Neural cell (in vitro differentiated cells): Measurements from ENCODE around the gene TMEFF2. TPM values are rescaled to one million over a fixed set of nuclear protein-coding genes. Genes with fewer than 3 reads are reported as not detected.

Experiments used
- H2AFZ ChIP-seq: fragments of 200-600, 300-800 bp; sonication (generic), shearing (Covaris generic); 2 replicates; pipeline ENCODE4 v1.6.0; 2014; ENCODE audit warnings: low read depth, mild to moderate bottlenecking, antibody characterized with exemption, low read length, moderate library complexity
- H3F3A ChIP-seq: fragments of 200-600 bp; shearing (Covaris generic); 2 replicates; pipeline ENCODE4 v1.6.1; 2016; ENCODE audit warnings: mild to moderate bottlenecking, moderate library complexity, mixed read lengths, antibody characterized with exemption, low read length; ENCODE audit not compliant: insufficient read depth, poor library complexity, severe bottlenecking
- H3K27ac ChIP-seq: fragments of 200-600, 300-800 bp; sonication (generic), shearing (Covaris generic); 2 replicates; pipeline ENCODE4 v1.5.1; 2014; ENCODE audit warnings: mild to moderate bottlenecking, low read length, moderate library complexity
- H3K27me3 ChIP-seq: fragments of 300-800, 200-600 bp; sonication (generic), shearing (Covaris generic); 2 replicates; pipeline ENCODE4 v1.6.0; 2014; ENCODE audit warnings: mild to moderate bottlenecking, low read depth, low read length, moderate library complexity; ENCODE audit not compliant: insufficient read depth
- H3K36me3 ChIP-seq: fragments of 300-800, 200-600 bp; sonication (generic), shearing (Covaris generic); 2 replicates; pipeline ENCODE4 v1.5.1; 2014; ENCODE audit warnings: mild to moderate bottlenecking, antibody characterized with exemption, low read length, moderate library complexity; ENCODE audit not compliant: insufficient read depth
- H3K4me2 ChIP-seq: fragments of 300-800, 200-600 bp; sonication (generic), shearing (Covaris generic); 2 replicates; pipeline ENCODE4 v1.6.0; 2014; ENCODE audit warnings: mild to moderate bottlenecking, low read length
- H3K4me3 ChIP-seq: fragments of 300-800, 200-600 bp; sonication (generic), shearing (Covaris generic); 2 replicates; pipeline ENCODE4 v1.5.1; 2014; ENCODE audit warnings: mild to moderate bottlenecking, low read length, moderate library complexity
- H3K79me2 ChIP-seq: fragments of 200-600 bp; shearing (Covaris generic); replicated peaks from 2 replicates; pipeline ENCODE4 v1.6.0; 2014; ENCODE audit warnings: mild to moderate bottlenecking, low read length, moderate library complexity; ENCODE audit not compliant: insufficient read depth
- H3K9ac ChIP-seq: fragments of 300-800, 200-600 bp; sonication (generic), shearing (Covaris generic); 2 replicates; pipeline ENCODE4 v1.6.1; 2016; ENCODE audit warnings: mild to moderate bottlenecking, low read length, mixed read lengths
- H3K9me2 ChIP-seq: fragments of 200-600 bp; shearing (Covaris generic); 2 replicates; pipeline ENCODE4 v1.6.1; 2016; ENCODE audit warnings: mild to moderate bottlenecking, low read length, mixed read lengths; ENCODE audit not compliant: insufficient read depth
- H3K9me3 ChIP-seq: fragments of 200-600, 300-800 bp; sonication (generic), shearing (Covaris generic); 2 replicates; pipeline ENCODE4 v1.6.1; 2016; ENCODE audit warnings: mild to moderate bottlenecking, mixed run types, low read length, moderate library complexity, mixed read lengths
- H4K20me1 ChIP-seq: fragments of 200-600 bp; shearing (Covaris generic); 2 replicates; pipeline ENCODE4 v1.6.1; 2016; ENCODE audit warnings: mild to moderate bottlenecking, mixed run types; ENCODE audit not compliant: insufficient read depth
- EP300 ChIP-seq: fragments of 450-650 bp; conservative IDR thresholded peaks from 2 replicates; pipeline ENCODE4 v1.6.1; 2014; ENCODE audit warnings: antibody characterized with exemption, mild to moderate bottlenecking, moderate library complexity; ENCODE audit not compliant: poor library complexity, severe bottlenecking
- EZH2 ChIP-seq: fragments of 200-600, 300-800 bp; shearing (Covaris generic), sonication (generic); IDR thresholded peaks from 2 replicates; pipeline ENCODE4 v1.6.1; 2014; ENCODE audit warnings: antibody characterized with exemption, low read length, borderline replicate concordance, mild to moderate bottlenecking; ENCODE audit not compliant: insufficient read depth, poor library complexity, severe bottlenecking
- MXI1 ChIP-seq: fragments of 450-650 bp; conservative IDR thresholded peaks from 2 replicates; pipeline ENCODE4 v1.6.1; 2014; ENCODE audit warnings: antibody characterized with exemption, mild to moderate bottlenecking; ENCODE audit not compliant: poor library complexity, severe bottlenecking
- POLR2AphosphoS5 ChIP-seq: IDR thresholded peaks from 2 replicates; pipeline ENCODE4 v1.6.1; 2012
- RAD21 ChIP-seq: fragments of 450-650 bp; conservative IDR thresholded peaks from 2 replicates; pipeline ENCODE4 v1.6.1; 2014; ENCODE audit warnings: antibody characterized with exemption, mild to moderate bottlenecking, moderate library complexity
- SMC3 ChIP-seq: fragments of 450-650 bp; conservative IDR thresholded peaks from 2 replicates; pipeline ENCODE4 v1.6.1; 2014; ENCODE audit warnings: antibody characterized with exemption, mild to moderate bottlenecking, moderate library complexity; ENCODE audit not compliant: poor library complexity
- TAF1 ChIP-seq: IDR thresholded peaks from 2 replicates; pipeline ENCODE4 v1.6.1; 2012; ENCODE audit warnings: low read depth
- polyA plus RNA-seq: library from polyadenylated mRNA; depleted of rRNA; stranded (reverse); fragments of >200 nt; gene quantifications from 2 replicates; pipeline ENCODE4 v1.2.3, GENCODE V29; 2014
- TF ChIP-seq, protein P1 (sequence below): IDR thresholded peaks from 2 replicates; pipeline ENCODE4 v1.6.1; 2012; ENCODE audit warnings: borderline replicate concordance
- TF ChIP-seq, protein P2 (sequence below): fragments of 450-650 bp; IDR thresholded peaks from 2 replicates; pipeline ENCODE4 v1.5.1; 2014; ENCODE audit warnings: antibody characterized with exemption, mild to moderate bottlenecking, moderate library complexity; ENCODE audit not compliant: poor library complexity, severe bottlenecking

TMEFF2 gene
- polyA plus RNA-seq, 1 donor from 2014 or later = 24.6 TPM

DNA sequence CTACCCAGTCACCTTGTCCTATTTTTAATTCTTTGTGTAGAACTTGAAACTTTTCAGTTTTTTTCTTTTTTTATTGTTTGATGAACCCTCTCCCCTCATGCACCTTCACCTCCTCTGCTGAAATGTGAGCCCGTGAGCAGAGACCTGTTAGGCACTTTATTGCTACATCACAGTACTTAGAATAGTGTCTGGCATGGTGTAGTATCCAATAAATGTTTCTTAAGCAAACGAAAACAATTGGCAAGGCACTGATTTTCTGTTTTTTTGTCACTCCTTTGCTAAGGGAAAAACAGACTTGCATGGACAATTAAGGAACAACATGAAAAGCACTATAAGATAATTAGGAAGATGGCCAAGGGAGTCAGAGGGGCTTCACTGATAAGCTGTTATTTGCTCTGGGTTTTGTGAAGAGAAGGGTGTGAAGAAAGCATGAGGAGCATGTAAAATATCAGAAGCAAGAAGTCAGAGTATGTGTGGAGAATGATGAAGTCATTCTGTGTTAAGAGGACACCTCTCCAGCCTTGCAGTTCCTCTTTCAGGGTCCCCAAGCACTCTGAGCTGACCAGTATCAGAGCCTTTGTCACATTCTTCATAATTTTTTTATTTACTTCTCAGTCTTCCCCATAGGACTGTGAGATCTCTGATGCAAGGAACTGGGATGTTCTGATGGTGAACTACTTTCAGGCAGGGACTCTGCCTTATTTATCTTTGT lies 248.1 kb downstream of the TMEFF2 start:
- Histone ChIP-seq H3K79me2 (no peaks in the 10 kb centered on the region), H3K9me3 (no peaks in the 10 kb centered on the region), H2AFZ (no peak overlapping the region), H3K4me2 (no peak overlapping the region), H3K9ac (no peak overlapping the region), H3K9me2 (no peaks in the 10 kb centered on the region), H4K20me1 (no peaks in the 10 kb centered on the region), H3K4me3 (no peak overlapping the region), H3F3A (no peaks in the 10 kb centered on the region), H3K36me3 (no peaks in the 10 kb centered on the region), H3K27ac (no peak overlapping the region), H3K27me3 (no peaks in the 10 kb centered on the region)
- TF ChIP-seq MXI1 (no peak), SMC3 (no peak), POLR2AphosphoS5 (no peak), EZH2 (no peak)
- TF ChIP-seq, protein P1, sequence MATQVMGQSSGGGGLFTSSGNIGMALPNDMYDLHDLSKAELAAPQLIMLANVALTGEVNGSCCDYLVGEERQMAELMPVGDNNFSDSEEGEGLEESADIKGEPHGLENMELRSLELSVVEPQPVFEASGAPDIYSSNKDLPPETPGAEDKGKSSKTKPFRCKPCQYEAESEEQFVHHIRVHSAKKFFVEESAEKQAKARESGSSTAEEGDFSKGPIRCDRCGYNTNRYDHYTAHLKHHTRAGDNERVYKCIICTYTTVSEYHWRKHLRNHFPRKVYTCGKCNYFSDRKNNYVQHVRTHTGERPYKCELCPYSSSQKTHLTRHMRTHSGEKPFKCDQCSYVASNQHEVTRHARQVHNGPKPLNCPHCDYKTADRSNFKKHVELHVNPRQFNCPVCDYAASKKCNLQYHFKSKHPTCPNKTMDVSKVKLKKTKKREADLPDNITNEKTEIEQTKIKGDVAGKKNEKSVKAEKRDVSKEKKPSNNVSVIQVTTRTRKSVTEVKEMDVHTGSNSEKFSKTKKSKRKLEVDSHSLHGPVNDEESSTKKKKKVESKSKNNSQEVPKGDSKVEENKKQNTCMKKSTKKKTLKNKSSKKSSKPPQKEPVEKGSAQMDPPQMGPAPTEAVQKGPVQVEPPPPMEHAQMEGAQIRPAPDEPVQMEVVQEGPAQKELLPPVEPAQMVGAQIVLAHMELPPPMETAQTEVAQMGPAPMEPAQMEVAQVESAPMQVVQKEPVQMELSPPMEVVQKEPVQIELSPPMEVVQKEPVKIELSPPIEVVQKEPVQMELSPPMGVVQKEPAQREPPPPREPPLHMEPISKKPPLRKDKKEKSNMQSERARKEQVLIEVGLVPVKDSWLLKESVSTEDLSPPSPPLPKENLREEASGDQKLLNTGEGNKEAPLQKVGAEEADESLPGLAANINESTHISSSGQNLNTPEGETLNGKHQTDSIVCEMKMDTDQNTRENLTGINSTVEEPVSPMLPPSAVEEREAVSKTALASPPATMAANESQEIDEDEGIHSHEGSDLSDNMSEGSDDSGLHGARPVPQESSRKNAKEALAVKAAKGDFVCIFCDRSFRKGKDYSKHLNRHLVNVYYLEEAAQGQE = no peak
- TF ChIP-seq, protein P2, sequence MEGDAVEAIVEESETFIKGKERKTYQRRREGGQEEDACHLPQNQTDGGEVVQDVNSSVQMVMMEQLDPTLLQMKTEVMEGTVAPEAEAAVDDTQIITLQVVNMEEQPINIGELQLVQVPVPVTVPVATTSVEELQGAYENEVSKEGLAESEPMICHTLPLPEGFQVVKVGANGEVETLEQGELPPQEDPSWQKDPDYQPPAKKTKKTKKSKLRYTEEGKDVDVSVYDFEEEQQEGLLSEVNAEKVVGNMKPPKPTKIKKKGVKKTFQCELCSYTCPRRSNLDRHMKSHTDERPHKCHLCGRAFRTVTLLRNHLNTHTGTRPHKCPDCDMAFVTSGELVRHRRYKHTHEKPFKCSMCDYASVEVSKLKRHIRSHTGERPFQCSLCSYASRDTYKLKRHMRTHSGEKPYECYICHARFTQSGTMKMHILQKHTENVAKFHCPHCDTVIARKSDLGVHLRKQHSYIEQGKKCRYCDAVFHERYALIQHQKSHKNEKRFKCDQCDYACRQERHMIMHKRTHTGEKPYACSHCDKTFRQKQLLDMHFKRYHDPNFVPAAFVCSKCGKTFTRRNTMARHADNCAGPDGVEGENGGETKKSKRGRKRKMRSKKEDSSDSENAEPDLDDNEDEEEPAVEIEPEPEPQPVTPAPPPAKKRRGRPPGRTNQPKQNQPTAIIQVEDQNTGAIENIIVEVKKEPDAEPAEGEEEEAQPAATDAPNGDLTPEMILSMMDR = no peak

DNA sequence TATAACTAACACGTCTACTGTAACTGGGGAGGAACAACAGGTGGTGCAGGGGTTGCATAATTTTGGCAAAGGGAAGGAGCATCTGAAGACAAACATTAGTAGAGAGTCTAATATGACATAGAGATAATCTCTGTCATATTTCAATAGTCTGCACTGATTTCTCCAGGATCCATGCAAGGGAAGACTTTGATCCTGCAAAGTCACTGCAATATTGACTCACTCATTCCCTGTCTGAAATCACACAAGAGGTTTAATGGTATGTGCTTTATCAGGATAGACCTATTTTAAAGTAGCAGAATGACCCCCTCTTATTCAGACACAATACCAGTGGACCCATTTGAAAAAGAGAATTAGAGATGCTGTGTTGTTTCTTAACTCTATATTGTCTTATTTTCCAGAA lies 249.1 kb downstream of the TMEFF2 start:
- Histone ChIP-seq H3K27me3 (no peaks in the 10 kb centered on the region), H3F3A (no peaks in the 10 kb centered on the region), H3K4me2 (no peak overlapping the region), H3K27ac (no peak overlapping the region), H3K9me2 (no peaks in the 10 kb centered on the region), H3K79me2 (no peaks in the 10 kb centered on the region), H3K9ac (no peak overlapping the region), H2AFZ (no peak overlapping the region), H3K4me3 (no peak overlapping the region), H3K36me3 (no peaks in the 10 kb centered on the region), H3K9me3 (no peaks in the 10 kb centered on the region), H4K20me1 (no peaks in the 10 kb centered on the region)
- TF ChIP-seq, protein P1 = no peak
- TF ChIP-seq EP300 (no peak), POLR2AphosphoS5 (no peak), EZH2 (no peak), TAF1 (no peak), RAD21 (no peak)
- TF ChIP-seq, protein P2 = no peak
